Mucosa of gallbladder (tissue), 1 donor: ENCODE data around the gene GABBR2. TPM values are rescaled to one million over a fixed set of nuclear protein-coding genes. Genes with fewer than 3 reads are reported as not detected.
A peak's percentile ranks its signal among the peaks of the same experiment; 100 is the strongest.

ENCODE experiments used
- DNase-seq: peaks from one replicate; pipeline ENCODE4 v3.0.0-alpha.2; 2020; ENCODE audit warnings: low spot score
- total RNA-seq: library from RNA; stranded (reverse); gene quantifications from one replicate; pipeline ENCODE4 v1.2.1, GENCODE V29; 2021
- donor health status: DM: no; HTN: no; CAD: no.

GABBR2 gene
- total RNA-seq, 1 donor from 2014 or later, result 0.29 TPM

DNA sequence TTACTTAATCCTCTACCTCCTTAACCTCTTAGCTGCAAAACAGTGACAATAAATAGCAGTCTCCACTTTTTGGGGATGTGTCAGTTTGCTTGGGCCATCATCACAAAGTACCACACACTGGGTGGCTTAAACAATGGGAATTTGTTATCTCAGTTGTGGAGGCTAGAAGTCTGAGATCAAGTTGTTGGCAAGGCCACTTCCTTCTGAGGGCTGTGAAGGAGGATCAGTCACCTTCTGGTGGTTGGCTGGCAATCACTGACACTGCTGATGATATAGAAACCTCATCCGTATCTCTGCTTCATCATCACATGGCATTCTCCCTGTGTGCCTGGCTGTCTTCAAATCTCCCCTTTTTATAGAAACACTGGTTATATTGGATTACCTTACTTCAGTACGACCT is 266.2 kb downstream of the GABBR2 start:
- DNase-seq, result no peak

DNA sequence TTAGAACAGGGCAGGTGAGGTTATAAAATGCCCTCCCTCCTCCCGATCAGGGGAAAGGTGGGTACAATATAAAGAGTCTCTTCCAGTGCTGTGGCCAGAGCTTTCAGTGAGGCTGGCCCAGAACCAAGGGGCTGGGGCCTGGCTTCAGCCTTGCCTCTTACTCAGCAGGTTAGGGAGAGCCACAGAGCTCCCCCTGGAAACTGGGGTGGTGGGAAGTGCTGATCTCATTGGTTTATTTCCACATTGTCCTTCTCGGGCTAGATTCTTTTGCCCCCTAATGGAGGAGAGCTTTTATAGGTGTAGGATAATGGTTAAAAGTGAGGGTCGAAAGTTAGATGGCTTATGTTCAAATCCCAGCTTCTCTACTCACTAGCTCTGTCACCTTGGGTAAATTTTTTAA is 266.6 kb downstream of the GABBR2 start:
- no peak for DNase-seq

GRCh38 chr9:98438666-98439065 is 270.1 kb downstream of the GABBR2 start:
- no peak for DNase-seq

DNA sequence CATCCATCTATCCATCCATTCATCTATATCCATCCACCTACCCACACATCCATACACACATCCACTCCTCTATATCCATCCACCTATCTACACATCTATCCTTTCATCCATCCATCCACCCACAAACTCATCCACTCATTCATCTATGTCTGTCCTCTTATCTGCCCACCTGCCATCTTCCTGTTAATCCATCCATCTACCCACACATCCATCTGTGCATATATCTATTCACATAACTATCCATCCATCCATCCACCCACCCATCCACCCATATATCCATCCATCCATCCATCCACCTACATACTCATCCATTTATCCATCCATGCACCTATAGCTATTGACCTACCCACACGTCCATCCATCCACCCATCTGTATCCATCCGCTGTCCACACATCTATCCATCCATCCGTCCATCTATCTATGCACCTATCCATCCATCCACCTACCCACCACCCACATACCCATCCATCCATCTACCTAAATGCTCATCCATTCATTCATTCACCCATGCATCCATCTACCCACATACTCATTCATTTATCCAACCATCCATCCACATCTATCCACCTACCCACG is 271.2 kb downstream of the GABBR2 start:
- DNase-seq, result no peak

GRCh38 chr9:98432960-98433359 is 275.8 kb downstream of the GABBR2 start:
- DNase-seq, result no peak

DNA sequence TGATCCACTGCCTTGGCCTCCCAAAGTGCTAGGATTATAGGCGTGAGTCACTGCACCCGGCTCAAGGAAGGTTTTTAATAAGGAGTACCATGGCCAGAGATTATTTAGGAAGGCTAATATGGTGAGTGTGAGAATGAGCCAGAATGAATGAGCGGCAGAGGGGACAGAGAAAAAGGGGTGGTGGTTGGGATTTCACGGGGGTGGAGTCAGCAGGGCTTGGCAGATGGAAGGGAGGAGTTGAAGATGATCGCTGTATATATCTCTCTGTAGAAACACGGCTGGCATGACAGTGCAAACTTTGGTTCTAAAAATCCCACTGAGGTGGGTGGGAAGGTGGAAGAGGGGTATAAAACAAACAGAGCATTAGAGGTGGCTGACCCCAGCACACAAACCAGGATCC is 276.6 kb downstream of the GABBR2 start:
- no peak for DNase-seq

DNA sequence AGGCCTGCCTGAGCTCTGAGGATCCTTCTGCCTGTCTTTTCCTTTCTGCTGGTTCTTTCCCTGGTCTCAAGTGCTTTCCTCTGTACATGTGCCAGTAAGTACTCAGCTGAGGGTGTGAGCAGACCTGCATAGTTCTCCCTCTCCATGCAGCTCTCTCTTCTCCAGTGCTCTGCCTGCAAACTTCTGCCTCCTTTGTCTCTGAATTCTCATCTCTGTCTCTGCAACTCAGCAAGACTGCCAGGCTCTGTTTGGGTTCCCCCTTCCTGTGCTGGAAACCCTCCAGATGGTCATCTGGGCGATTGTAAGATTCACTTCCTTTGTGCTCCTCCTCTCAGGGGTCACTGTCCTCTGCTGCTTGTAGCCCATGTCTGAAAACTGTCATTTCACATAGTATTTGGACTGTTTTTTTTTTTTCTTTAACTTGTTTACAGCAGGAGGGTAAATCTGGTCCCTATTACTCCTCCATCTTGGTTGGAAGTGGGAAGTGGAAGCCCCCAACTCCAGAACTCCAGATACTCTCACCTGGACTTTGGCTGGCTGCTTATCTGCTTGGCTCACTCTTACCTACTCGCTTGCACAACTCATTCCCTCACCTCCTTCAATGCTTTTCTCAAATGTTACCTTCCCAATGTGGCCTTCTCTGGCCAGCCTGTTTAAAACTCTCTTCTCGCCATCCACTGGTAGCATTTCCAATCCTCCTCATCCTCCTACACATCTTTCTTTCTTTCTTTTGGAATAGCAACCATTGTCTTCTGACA is 278.0 kb downstream of the GABBR2 start:
- peak; percentile 18 for DNase-seq

GRCh38 chr9:98429613-98430012 is 279.1 kb downstream of the GABBR2 start:
- no peak for DNase-seq

- DNase-seq, result no peak
These were observed 280.3 kb downstream of the GABBR2 start for GRCh38 chr9:98428454-98428853.

DNA sequence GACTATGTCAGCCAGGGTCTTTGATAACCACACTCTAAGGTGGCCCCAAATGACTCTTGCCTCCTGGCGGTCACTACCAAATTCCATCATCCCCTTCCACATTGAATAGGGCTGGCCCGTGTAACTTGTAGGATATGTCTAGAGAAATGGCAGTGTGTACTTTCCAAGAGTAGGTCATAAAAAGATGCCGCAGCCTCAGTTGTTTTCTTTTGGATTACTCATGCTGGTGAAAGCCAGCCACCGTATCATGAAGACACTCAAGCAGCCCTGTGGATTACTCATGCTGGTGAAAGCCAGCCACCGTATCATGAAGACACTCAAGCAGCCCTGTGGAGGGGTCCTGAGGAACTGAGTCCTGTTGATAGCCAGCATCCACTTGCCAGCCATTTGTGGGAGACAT is 281.2 kb downstream of the GABBR2 start:
- DNase-seq, result no peak

- DNase-seq, result no peak
These were observed 283.7 kb downstream of the GABBR2 start for GRCh38 chr9:98425079-98425478.

DNA sequence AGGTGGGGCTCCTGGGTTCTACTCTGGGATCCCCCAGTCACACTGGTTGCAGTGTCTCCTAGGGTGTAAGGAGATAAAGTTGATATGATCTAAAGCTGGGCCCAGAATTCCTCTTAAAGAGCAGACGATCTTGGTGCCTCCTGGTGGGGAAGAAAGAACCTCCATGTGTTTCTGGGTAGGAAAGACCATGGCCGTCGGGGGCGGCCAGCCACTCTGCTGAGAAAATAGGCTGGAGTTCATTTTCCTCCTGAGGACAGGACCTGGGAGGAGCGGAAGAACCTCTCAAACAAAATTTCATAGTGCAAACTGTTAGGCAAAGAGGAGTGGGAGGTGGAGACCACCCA is 289.5 kb downstream of the GABBR2 start:
- no peak for DNase-seq

DNA sequence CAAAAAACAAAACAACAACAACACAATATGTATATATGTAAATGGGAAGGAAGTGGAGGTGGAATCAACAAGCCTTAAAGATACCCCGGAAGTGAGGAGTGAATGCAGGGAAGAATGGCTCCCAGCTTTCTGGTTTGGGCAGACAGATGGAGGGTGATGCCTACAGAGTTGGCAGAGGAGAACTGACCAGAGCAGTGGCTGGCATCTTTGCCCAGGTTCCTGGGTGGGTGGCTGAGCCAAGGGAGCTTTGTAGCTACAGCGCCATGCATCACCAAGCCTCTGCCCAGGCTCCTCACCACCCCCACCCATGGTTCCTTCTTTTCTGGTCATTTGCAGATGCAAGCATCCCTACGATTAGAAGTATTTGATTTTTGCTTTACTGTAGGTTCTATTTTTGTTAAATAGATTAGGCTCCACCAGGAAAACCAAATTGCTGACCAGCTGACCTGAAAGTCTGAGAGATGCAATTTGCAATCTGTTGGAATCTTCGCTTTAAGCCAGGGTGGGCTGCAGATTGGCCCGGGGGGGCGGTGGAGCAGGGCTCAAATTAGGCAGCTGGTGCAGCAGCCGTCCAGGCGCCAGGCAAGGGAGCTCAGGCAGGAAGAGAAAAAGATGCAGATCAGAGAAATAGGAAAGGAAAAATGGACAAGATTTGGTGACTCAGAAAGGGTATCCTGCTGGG is 290.0 kb downstream of the GABBR2 start:
- DNase-seq, result no peak

DNA sequence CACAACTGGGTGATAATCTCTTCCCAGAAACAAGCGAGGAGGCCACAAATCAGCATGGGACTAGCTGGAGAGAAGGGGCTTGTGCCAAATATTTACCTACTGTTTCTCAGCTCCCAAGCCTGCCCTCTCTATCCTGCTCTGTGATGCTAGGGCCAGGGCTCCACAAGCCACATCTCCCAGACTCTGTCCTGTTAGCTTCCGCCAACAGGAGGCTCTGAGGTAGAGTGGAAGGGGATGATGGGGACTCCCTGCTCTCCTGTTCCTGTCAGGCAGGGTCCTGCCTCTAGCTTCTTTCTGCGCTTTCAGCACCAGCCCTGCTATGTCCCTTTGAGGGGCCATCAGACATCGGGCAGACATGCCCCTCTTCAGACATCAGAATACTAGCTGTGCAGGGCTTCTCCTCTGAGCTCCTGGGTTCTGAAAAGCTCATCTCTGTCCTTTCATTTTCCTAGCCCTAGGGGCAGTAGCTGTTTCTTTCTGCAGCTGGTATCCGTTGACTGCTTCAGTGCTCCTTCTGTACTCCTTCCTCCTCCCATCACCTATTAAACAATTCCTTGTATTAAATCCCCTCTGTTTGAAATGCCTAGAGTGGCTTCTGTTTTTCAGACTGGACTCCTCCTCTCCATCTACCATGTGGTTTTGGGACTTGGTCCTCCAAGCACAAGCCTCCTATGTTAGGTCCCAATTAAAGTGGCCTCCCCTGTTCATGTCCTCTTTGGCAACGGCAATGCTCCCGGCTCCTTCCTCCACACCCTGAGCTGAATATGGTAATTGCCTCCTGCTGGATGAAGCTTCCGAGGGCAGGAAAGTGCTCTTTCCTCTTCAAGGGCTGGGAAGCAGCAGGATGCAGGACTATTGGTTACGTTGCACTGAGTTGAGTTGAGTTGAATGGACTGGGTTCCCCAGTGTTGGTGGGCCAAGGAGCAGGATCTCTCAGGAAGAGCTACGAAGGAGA is 292.2 kb downstream of the GABBR2 start:
- DNase-seq, result no peak

DNA sequence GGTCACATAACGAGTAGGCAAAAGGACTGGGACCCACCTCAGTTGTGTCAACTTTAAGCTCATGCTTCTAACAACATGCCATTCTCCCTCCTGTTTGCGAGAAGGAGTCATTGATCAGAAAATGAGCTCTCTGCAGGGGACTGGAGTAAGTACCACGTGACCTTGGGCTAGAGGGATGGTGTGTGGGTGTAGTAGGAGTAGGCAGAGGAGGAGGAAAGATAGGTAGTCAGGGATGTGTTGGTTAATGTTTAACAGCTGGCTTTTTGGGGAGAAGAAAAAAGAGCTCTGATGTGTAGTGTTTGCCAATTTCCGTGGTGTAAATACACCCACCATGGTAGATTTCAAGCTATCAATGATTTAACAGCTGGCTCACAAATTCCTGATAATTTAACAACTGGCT is 293.0 kb downstream of the GABBR2 start:
- DNase-seq, result no peak

- no peak for DNase-seq
These were observed 295.7 kb downstream of the GABBR2 start for GRCh38 chr9:98413084-98413483.

GRCh38 chr9:98412101-98412842 is 296.5 kb downstream of the GABBR2 start:
- no peak for DNase-seq

DNA sequence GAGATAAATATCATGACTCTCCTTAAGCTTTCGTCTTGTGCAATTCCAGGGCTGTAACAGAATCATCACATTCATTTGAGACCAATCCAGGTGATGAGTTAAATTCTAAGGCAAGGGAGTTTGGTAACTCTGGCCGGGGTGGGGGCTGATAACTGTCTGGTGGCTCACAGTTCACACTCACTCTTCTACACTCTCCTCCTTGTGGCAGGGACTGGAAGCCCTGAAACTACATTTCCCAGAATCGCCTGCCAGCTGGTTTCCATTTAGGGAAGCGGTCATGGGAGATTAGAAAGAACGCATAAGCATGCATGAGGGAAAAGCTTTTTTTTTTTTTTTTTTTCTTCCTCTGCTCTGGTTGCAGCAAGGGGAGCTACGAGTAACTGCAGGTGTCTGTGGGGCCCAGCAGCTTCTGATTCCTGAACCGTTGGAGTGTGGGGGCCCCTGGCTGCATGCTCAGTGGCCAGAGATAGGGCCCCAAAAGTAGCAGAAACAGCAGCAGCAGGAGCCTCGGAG is 298.5 kb downstream of the GABBR2 start:
- peak; percentile 42 for DNase-seq

DNA sequence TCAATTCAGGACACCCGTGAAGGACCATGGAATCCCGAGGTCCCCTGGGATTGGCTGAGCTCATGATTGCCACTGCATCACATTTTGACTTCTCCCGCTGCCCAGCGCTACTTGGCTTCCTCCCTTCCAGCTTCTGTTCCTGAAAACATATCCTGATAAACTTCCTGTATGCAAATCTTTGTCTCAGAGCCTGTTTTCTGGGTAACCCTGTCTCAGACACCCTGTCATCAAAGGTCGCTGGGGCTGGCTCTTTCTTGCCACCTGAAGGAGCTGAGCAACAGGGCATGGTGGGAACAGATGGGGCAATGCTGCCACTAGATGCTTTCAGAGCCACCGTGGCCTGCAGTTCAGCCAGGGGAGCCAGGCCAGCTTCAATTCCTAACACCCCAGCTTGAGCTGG is 299.0 kb downstream of the GABBR2 start:
- no peak for DNase-seq

DNA sequence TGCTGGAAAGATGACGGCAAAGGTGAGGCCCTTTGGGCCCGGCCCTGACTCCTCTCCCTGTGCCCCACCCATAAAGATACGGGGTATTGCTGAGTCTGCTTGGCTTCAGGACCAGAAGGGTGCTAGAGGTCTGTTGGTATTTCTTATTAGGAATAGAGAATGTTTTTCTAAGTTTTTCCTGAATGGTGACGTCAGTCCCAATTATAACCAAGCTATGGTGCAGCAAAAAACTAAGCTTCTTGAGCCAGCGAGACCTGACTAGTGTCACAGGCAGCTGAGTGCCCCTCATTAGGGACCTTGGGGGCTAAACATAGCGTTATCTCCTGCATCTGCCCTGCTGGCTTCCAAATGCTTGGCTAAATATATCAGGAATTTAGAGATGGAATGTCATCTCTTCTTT is 302.3 kb downstream of the GABBR2 start:
- no peak for DNase-seq

GRCh38 chr9:98404237-98404636 is 304.5 kb downstream of the GABBR2 start:
- DNase-seq, result no peak
